HG03575 (cell line): Measurements from ENCODE around the gene CHAD.

ENCODE experiments used
- ATAC-seq: cut with Tn5 transposase; IDR thresholded peaks from one replicate; pipeline ENCODE4 v1.9.1; 2021; ENCODE audit not compliant: unreplicated experiment, insufficient number of reproducible peaks, low FRiP score; ENCODE audit errors: extremely low read depth

Gene CHAD

GRCh38 chr17:50468304-50469207 is at the start of gene CHAD:
Gene CHAD, minus strand, starts transcription at chr17:50468880. Its CDS starts 67 bp downstream, at chr17:50468813.
- ATAC-seq: no peak

GRCh38 chr17:50517504-50518383 is 49.1 kb upstream of the CHAD start:
- no peak for ATAC-seq

GRCh38 chr17:50517011-50517410 is 48.3 kb upstream of the CHAD start:
- no peak for ATAC-seq

- ATAC-seq: no peak
Measured at GRCh38 chr17:50514936-50515702, 46.4 kb upstream of the CHAD start.

GRCh38 chr17:50514388-50514787 is 45.7 kb upstream of the CHAD start:
- no peak for ATAC-seq

GRCh38 chr17:50513495-50513894 is 44.8 kb upstream of the CHAD start:
- no peak for ATAC-seq

GRCh38 chr17:50511058-50511457 is 42.4 kb upstream of the CHAD start:
- ATAC-seq: peak; percentile 42

- no peak for ATAC-seq
Measured at GRCh38 chr17:50508573-50509460, 40.1 kb upstream of the CHAD start.

GRCh38 chr17:50507871-50508572 is 39.3 kb upstream of the CHAD start, which contains the start of gene MYCBPAP:
Gene MYCBPAP, plus strand, starts transcription at chr17:50508439. Its CDS starts 236 bp downstream, at chr17:50508675.
- ATAC-seq: no peak

- ATAC-seq: no peak
Measured at GRCh38 chr17:50506298-50506697, 37.6 kb upstream of the CHAD start.

- ATAC-seq: no peak
Measured at GRCh38 chr17:50505591-50506130, 37.0 kb upstream of the CHAD start.

GRCh38 chr17:50502301-50502990 is 33.8 kb upstream of the CHAD start:
- ATAC-seq: no peak

- ATAC-seq: no peak
Measured at GRCh38 chr17:50501054-50501453, 32.4 kb upstream of the CHAD start.

GRCh38 chr17:50499721-50500120 is 31.0 kb upstream of the CHAD start:
- ATAC-seq: no peak

GRCh38 chr17:50499270-50499669 is 30.6 kb upstream of the CHAD start:
- ATAC-seq: no peak

- ATAC-seq: no peak
Measured at GRCh38 chr17:50498021-50498874, 29.6 kb upstream of the CHAD start.
